OCI-M1 (cell line): ENCODE results near the gene MACROD2.

ENCODE experiments used
- DNase-seq: peaks from one replicate; lab custom pipeline; 2025; lab: John Stamatoyannopoulos, UW

MACROD2 gene

DNA sequence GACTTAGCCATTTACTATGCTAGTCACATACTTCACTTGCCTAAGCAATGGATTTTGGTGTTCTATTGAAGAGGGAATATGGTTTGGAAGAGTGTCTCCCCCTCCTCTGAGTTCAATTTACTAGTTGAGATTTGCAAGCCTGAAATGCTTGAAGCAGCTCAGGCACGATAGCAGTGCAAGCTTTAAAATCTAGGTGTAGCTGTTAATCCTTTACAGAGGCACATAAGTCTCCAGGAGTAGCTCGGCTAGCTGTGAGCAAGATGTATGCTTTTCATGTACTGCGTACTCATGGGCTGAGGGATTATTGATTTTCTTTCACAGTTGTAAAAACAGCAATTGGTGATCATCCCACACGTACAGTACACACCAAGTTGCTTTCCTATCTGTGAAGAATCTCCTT, 341.4 kb downstream of the MACROD2 start:
- no peak for DNase-seq

DNA sequence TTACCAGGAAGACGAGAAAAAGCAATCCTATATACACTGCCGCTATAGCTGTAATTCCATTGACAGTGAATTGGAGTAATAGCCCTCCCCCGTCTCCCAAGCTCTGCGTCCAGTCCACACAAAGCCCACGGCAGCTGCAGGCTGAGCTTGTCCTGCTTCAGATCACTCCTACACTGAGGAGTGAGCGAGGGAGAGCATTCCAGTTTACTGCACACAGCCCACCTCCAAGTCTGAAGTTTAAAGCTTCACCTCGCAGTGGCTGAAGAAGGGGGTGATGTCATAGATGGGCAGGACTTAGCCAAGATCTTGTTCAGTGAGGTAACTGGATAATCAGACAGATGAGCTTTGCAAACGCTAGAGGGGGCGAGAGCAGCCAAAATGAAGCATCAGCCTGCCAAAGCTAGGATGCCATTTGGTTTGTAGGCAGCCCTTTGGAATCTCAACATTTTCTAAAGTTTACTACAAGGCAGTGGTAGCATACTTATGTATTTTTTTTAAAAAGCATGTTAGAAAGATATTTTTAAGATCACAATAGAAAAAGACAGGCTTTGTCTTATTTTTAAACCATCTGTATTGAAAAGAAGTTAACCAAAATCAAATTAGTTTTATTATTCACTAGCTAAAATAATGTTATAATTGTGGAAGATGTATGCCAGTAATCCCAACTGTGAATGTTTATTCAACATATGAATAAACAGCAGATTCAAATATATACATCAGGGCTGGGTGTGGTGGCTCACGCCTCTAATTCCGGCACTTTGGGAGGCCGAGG, 342.3 kb downstream of the MACROD2 start, which contains the start of gene FLRT3:
TSS of gene FLRT3 (minus strand) at position 213 of the 772 bp plus-strand sequence. CDS start 10,106 bp downstream, outside the sequence.
- peak; percentile 64 for DNase-seq

- DNase-seq = no peak
These were observed 346.5 kb downstream of the MACROD2 start for GRCh38 chr20:14341801-14342200.

GRCh38 chr20:14342918-14343317, 347.6 kb downstream of the MACROD2 start:
- peak; percentile 1 for DNase-seq

- DNase-seq = no peak
These were observed 348.3 kb downstream of the MACROD2 start for GRCh38 chr20:14343491-14344065.

GRCh38 chr20:14344746-14345145, 349.4 kb downstream of the MACROD2 start:
- no peak for DNase-seq

DNA sequence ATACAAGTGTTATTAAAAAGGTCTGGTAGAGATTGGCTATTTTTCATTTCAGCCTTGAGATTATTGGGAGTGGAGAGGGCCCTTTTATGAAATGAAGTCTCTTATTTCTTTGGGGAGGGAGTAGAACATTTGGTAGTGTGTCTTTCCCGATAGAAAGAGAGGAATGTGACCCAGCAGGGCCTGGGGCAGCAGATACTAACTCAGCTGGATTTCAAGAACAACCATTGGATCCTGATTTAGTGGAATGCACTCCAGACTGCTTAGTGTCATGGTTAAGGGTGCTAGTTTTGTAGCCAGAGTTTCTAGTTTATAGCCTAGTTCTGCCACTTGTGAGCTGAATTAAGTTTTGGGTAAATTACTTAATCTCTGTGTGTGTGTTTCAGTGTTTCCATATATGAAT, 360.5 kb downstream of the MACROD2 start:
- no peak for DNase-seq

GRCh38 chr20:14360416-14360815, 365.1 kb downstream of the MACROD2 start:
- DNase-seq = no peak

DNA sequence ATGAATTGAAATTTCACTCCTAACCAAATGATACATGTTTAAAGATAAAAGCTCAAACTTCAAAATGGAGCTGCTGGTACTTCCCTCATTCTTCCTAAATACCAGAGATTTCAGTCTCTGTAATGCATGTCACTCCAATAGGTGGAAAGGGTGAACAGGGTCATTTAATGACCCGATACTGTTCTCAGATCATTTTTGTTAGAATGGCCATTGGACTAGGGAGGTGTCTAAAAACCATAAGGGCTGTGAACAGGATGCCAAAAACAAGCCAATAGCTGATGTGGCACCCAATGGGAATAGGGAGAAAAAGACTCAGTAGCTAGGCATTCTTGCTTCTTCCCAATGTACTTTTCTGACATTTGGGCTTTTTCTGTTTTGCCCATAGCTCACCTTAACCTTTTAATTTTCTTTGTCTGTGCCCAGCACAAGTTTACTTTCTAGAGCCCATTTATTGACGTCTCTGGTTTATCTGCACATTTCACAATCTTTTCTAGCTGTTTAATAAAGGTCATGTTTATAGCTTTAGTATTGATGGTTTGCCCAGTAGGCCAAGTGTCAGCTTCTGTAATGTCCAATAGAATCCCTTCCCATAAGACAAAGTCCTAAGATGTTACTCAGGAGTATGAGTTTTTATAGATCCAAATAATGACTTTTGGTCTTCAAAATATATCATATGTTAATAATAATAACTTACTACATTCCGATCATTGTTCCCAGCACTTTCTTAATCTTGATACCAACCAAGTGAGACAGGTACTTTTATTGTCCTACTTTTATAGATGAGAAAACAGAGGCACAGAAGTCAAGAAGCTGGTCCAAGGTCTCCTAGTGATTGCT, 366.4 kb downstream of the MACROD2 start:
- DNase-seq = no peak

DNA sequence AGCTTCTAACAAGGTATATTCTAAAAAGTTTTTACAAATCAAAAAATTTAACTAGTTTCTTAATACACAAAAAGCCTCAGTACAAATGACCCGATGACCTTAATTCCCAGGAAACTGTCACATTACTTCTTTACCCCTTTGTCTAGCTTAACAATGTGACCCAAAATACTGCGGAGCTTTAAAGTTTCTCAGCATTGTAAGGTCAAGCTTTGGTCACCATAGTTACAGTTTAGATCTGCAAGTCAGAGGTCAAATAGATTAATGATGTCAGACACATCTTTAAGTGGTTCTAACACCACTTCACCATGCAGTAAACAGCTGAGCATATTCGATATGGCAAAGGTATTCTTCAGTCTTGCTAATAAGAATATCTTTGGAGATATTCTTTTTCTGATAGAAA, 378.9 kb downstream of the MACROD2 start:
- DNase-seq = no peak

DNA sequence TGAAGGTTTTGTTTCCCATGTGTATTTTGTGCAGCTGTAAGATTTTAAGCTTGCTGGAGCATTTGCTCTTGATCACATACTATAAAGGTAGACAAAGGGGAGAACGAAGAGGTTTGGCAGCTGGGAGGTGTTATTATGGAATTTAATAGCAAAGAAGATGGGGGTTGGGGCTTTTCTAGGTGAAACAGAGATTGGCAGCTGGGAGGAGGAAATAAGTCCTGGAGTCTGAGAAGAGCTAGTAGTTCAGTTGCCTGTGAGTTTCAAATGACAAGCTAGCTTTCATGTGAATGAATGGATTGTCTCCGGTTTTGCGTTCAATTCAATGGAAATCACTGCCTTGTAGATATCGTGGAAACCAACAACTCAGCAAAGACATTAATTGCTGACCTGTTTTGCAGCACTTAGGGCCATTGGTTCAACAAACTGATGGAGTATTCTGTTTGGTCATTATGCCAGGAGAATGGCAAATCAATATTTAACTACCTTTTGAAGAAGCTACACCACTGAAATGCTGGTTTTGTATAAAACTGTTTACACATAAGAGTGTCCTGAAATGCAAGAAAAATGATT, 380.2 kb downstream of the MACROD2 start:
- no peak for DNase-seq

DNA sequence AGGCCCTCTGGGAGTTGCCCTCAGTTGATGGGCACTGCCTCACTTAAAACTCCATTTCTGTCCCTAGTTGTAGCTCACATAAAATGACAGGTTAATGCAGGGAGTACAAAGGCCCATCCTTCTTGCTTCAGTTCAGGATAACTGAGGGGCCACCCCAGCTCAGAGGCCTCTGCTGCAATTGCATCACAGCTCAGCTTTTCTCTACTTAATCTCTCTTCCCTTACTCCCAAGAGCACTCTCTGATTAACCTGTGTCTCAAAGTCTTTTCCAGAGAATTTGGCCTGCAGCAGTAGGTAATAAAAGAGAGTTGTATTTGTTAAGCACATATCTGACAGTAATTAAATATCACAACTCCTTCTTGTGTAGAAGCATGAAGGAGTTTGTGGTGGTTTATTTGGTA, 383.0 kb downstream of the MACROD2 start:
- DNase-seq = no peak

DNA sequence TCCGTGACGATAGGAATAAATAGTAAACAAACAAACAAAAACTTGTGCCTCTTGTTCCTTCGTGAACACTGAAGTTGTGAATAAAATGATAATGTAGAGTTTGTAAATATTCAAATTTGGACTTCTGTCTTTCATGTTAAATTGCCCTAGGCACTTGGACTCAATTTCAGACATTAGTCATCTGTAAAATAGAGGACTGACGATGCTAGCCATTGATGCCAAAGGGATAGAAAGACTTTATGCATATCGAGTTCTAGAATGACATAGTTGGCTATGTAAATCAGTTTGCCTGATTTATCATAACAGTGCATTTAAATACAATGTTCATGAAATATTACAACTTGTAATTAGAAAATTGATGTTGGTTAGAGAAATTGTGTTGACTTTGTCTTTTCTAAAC, 388.0 kb downstream of the MACROD2 start:
- no peak for DNase-seq

DNA sequence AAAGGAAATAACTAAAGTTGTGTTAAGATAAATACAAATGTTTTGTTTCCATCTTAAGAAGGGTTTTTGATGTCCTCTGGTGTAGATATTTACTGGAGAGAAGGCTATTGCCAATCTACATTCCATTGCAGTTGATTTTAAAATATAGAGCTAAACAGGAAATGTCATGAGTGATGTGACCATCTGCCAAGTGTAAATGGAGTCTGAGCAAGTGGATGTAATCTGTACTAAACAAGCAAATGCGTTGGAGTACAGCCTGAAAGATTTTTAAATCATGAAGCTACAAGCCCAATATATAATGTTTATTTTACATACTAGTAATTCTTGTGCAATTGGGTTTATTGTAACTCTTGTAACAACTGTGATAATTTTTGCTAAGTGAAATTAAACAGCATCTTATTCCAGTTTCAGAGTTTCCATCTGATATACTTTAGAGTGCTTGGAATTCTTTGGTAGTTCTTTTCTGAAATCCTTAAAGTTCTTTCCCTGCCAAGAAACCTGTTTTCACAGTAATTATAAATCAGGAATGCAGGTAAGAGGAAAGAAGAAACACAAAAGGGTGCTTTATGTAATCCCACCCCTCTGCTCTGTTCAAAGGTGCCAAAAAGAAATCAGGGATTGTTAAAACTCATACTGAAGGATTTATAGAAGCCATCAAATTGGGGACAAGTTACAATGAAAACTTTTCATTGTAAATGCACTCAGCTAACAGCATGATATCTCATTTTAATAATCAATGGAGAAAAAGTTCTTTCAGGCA, 389.3 kb downstream of the MACROD2 start:
- no peak for DNase-seq

DNA sequence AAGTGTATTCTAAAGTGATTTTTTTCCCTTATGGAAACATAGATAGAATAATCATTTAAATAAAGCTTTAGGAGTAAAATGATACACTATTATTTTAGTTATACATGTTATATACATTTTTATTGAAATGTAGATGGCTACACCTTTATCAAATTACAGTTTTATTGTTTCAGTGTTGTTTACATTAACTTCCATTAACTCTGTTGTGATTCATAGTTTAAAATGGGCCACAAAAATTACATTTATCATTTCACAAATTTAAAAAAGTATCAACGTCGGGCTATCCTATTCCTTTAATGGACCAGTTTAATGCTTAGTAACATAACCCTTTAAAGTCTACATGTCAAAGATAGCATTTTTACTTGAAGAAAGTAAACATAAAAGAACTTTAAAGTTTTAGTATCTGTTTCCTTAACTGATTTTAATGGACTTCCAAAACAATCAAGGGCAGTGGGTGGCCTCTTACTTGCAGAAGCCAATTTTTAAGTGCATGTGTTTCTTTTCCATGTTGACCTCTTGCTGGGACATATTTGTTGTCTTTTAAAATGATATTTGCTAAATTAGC, 389.9 kb downstream of the MACROD2 start:
- DNase-seq = no peak

GRCh38 chr20:14386726-14387125, 391.4 kb downstream of the MACROD2 start:
- DNase-seq = no peak

GRCh38 chr20:14401479-14402138, 406.3 kb downstream of the MACROD2 start:
- no peak for DNase-seq

DNA sequence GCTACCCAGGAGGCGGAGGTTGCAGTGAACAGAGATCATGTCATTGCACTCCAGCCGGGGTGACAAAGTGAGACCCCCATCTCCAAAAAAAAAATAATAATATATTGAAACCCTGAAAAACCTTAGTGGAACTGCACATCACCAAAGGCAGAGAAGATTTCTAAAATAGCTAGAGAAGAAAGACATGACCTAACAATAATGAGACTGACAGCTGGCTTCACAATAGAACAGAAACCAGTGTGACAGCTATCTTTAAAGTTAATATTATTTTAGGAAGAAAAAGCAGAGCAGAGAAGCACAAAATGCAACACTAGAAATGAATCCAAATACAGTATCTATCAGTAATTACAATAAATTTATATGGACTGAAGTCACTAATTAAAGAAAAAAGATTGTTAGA, 409.2 kb downstream of the MACROD2 start:
- no peak for DNase-seq

DNA sequence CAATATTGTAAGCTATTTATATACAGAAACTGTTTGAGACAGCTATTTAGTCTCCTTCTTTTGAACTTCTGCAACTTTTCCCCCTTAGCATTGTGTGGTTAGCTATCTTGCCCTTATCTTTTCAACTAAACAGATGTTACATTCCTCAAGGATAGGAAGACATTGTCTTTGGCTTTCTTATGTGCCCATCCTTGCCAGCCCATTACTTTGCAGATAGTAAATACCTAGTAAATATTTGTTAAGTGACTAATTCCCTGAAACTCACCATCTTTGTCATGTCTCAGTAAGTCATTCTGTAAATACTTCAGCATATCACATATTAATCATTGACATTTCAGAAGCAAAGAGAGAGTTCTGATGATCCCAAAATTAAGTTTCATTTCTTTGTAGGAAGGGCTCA, 411.2 kb downstream of the MACROD2 start:
- no peak for DNase-seq

- no peak for DNase-seq
These were observed 412.0 kb downstream of the MACROD2 start for GRCh38 chr20:14407336-14407735.
